MM.1S (cell line): ENCODE measurements around the gene ATN1.

Experiments
- DNase-seq: peaks from one replicate; pipeline ENCODE4 v3.0.0-alpha.2; 2015
- H2AFZ ChIP-seq: fragments of 300-600 bp; sonication (generic); 2 replicates; pipeline ENCODE4 v1.6.0; 2016; ENCODE audit warnings: antibody characterized with exemption, low read length
- H3F3A ChIP-seq: fragments of 300-600 bp; sonication (generic); 2 replicates; pipeline ENCODE4 v1.6.1; 2016; ENCODE audit warnings: mild to moderate bottlenecking, antibody characterized with exemption, low read length, moderate library complexity, mixed read lengths; ENCODE audit not compliant: insufficient read depth
- H3K27ac ChIP-seq: fragments of 300-600 bp; sonication (generic); 2 replicates; pipeline ENCODE4 v1.5.1; 2016; ENCODE audit warnings: mild to moderate bottlenecking, low read length
- H3K27me3 ChIP-seq: fragments of 300-600 bp; sonication (generic); replicated peaks from 2 replicates; pipeline ENCODE4 v1.6.0; 2016; ENCODE audit warnings: low read length; ENCODE audit not compliant: insufficient read depth
- H3K36me3 ChIP-seq: fragments of 300-600 bp; sonication (generic); replicated peaks from 2 replicates; pipeline ENCODE4 v1.6.1; 2016; ENCODE audit warnings: mild to moderate bottlenecking, low read length, mixed read lengths; ENCODE audit not compliant: insufficient read depth
- H3K4me1 ChIP-seq: fragments of 300-600 bp; sonication (generic); 2 replicates; pipeline ENCODE4 v1.6.1; 2016; ENCODE audit warnings: low read length, mixed read lengths
- H3K4me2 ChIP-seq: fragments of 300-600 bp; sonication (generic); 2 replicates; pipeline ENCODE4 v1.6.0; 2016; ENCODE audit warnings: low read depth, low read length
- H3K4me3 ChIP-seq: fragments of 300-600 bp; sonication (generic); 2 replicates; pipeline ENCODE4 v1.5.1; 2016; ENCODE audit warnings: low read length, mixed read lengths
- H3K79me2 ChIP-seq: fragments of 300-600 bp; sonication (generic); 2 replicates; pipeline ENCODE4 v1.6.1; 2016; ENCODE audit warnings: mixed run types, low read length, mixed read lengths
- H3K9ac ChIP-seq: fragments of 300-600 bp; sonication (generic); 2 replicates; pipeline ENCODE4 v1.6.1; 2016; ENCODE audit warnings: low read length, mixed read lengths
- H3K9me2 ChIP-seq: fragments of 300-600 bp; sonication (generic); replicated peaks from 2 replicates; pipeline ENCODE4 v1.6.1; 2016; ENCODE audit warnings: mild to moderate bottlenecking, low read length, mixed read lengths; ENCODE audit not compliant: insufficient read depth
- H3K9me3 ChIP-seq: fragments of 300-600 bp; sonication (generic); replicated peaks from 2 replicates; pipeline ENCODE4 v1.6.1; 2016; ENCODE audit warnings: mild to moderate bottlenecking, low read length, mixed read lengths; ENCODE audit not compliant: insufficient read depth
- H4K20me1 ChIP-seq: fragments of 300-600 bp; sonication (generic); 2 replicates; pipeline ENCODE4 v1.6.1; 2016; ENCODE audit warnings: mild to moderate bottlenecking, low read length, moderate library complexity, mixed read lengths; ENCODE audit not compliant: insufficient read depth
- EZH2 ChIP-seq: fragments of 300-600 bp; sonication (generic); optimal IDR thresholded peaks from 2 replicates; pipeline ENCODE3; 2017; ENCODE audit warnings: low read depth, mild to moderate bottlenecking, antibody characterized with exemption, low read length, mixed read lengths
- EZH2phosphoT487 ChIP-seq: fragments of 300-600 bp; sonication (generic); IDR thresholded peaks from 2 replicates; pipeline ENCODE4 v1.6.1; 2018; ENCODE audit warnings: antibody characterized with exemption, low read length
- TF ChIP-seq, protein P1 (sequence below): fragments of 300-600 bp; sonication (generic); IDR thresholded peaks from 2 replicates; pipeline ENCODE4 v1.5.1; 2016; ENCODE audit warnings: antibody characterized with exemption, low read length, mixed read lengths

Gene ATN1

DNA sequence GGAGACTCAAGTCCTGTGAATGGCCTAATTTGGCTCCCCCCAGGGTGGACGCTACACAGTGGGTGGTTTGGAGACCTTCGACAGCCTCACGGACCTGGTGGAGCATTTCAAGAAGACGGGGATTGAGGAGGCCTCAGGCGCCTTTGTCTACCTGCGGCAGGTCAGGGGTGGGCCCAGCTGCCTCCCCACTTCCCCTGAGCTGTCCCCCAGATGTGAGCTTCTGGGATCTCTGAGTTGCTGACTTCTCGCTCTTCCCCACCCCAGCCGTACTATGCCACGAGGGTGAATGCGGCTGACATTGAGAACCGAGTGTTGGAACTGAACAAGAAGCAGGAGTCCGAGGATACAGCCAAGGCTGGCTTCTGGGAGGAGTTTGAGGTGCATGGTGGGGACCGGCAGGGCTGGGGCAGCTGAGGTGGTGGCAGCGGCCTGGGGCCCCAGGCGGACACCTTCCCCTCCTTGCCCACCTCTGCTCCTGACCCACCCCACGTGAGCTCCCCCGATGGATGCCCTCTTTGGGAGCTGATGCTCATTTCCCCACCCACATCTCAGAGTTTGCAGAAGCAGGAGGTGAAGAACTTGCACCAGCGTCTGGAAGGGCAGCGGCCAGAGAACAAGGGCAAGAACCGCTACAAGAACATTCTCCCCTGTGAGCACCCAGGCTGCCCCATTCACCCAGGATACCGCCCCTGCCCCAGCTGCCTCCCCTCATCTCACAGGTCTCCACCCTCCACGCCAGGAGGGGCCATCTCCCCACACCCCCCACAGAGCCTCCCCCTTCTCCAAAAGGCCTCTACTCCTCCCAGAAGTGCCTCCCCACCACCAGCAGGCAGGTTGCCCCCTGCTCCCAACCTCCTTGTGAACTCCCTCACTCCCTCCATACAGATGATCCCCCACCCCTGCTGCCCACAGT, 27.6 kb downstream of the ATN1 start:
- DNase-seq = no peak
- no peak overlapping the region for H3K4me2 ChIP-seq
- H3K9me2 ChIP-seq = no peaks in the 10 kb centered on the region
- no peaks in the 10 kb centered on the region for H3K9me3 ChIP-seq
- no peak overlapping the region for H2AFZ ChIP-seq
- H3K4me1 ChIP-seq = peaks cover 76% of the 10 kb centered on the region
- no peaks in the 10 kb centered on the region; the same call in 1 of the 2 replicates for H3K36me3 ChIP-seq
- H4K20me1 ChIP-seq = no peaks in the 10 kb centered on the region
- H3K27ac ChIP-seq = peak overlapping the region; percentile 97; the same call in 1 of the 2 replicates
- peaks cover 52% of the 10 kb centered on the region for H3F3A ChIP-seq
- peaks cover 92% of the 10 kb centered on the region for H3K79me2 ChIP-seq
- no peaks in the 10 kb centered on the region for H3K27me3 ChIP-seq
- no peak overlapping the region for H3K4me3 ChIP-seq
- TF ChIP-seq EZH2 = no peak
- TF ChIP-seq, protein P1, sequence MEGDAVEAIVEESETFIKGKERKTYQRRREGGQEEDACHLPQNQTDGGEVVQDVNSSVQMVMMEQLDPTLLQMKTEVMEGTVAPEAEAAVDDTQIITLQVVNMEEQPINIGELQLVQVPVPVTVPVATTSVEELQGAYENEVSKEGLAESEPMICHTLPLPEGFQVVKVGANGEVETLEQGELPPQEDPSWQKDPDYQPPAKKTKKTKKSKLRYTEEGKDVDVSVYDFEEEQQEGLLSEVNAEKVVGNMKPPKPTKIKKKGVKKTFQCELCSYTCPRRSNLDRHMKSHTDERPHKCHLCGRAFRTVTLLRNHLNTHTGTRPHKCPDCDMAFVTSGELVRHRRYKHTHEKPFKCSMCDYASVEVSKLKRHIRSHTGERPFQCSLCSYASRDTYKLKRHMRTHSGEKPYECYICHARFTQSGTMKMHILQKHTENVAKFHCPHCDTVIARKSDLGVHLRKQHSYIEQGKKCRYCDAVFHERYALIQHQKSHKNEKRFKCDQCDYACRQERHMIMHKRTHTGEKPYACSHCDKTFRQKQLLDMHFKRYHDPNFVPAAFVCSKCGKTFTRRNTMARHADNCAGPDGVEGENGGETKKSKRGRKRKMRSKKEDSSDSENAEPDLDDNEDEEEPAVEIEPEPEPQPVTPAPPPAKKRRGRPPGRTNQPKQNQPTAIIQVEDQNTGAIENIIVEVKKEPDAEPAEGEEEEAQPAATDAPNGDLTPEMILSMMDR = no peak
- no peak for TF ChIP-seq EZH2phosphoT487
- H3K9ac ChIP-seq = no peak overlapping the region

DNA sequence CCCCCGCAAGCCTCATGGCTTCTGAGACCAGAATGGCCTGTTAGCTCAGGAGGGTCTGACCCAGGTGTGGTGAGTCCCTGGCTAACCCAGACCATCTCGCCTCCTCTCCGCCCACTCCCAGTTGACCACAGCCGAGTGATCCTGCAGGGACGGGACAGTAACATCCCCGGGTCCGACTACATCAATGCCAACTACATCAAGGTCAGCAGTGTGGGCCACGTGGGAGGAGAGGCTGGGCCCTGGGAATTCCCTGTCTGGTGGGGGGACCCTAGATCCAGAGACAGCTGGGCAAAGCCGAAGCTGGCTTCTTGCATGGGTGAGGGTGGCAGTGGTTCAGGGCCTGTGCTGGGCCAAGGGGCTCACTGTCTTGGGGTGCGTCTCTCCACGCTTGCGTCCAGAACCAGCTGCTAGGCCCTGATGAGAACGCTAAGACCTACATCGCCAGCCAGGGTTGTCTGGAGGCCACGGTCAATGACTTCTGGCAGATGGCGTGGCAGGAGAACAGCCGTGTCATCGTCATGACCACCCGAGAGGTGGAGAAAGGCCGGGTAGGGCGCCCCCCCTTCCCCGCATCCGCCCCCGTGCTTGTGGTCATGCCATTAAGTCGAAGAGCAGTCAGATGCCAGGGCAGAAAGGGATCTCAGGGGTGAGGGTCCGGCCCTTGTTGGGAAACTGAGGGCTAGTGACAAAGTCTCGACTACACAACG, 28.4 kb downstream of the ATN1 start:
- Histone ChIP-seq H3K36me3 (no peaks in the 10 kb centered on the region; the same call in 1 of the 2 replicates), H3K79me2 (peaks cover 92% of the 10 kb centered on the region), H3K9me2 (no peaks in the 10 kb centered on the region), H3K4me1 (peaks cover 77% of the 10 kb centered on the region), H3F3A (peaks cover 53% of the 10 kb centered on the region), H3K9me3 (no peaks in the 10 kb centered on the region), H2AFZ (no peak overlapping the region), H3K27me3 (no peaks in the 10 kb centered on the region), H3K4me3 (no peak overlapping the region), H3K9ac (no peak overlapping the region), H3K4me2 (no peak overlapping the region), H3K27ac (no peak overlapping the region; the same call in 1 of the 2 replicates), H4K20me1 (no peaks in the 10 kb centered on the region)
- TF ChIP-seq EZH2 = no peak
- no peak for DNase-seq

DNA sequence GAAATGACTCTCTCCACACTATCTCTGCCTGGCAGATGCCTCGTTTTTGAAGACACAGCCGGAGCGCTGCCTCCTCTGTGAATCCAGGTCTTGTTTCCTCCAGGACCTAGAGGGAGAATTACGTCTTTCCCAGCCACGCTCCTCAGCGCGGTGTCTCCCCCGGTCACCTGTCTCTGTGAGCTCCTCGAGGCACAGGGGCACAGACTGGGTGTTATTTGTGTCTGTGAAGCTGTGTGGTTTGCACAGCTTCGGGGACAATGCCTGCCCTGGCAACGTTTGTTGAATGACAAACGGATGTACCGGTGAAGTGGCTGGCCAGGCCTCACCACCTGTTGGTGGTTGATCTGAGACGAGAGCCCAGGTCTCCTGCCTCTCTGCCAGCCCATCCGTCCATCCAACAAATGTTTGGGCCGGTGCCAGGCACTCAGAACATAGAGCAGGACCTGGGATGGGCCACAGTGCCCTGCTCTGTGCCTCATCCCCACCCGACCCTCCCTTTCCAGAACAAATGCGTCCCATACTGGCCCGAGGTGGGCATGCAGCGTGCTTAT, 29.5 kb downstream of the ATN1 start:
- Histone ChIP-seq H3K27ac (peak overlapping the region; percentile 94; the same call in 1 of the 2 replicates), H2AFZ (no peak overlapping the region), H3K9ac (no peak overlapping the region), H3K9me3 (no peaks in the 10 kb centered on the region), H4K20me1 (no peaks in the 10 kb centered on the region), H3F3A (peaks cover 53% of the 10 kb centered on the region), H3K4me3 (no peak overlapping the region), H3K4me1 (peaks cover 87% of the 10 kb centered on the region), H3K79me2 (peaks cover 83% of the 10 kb centered on the region), H3K4me2 (no peak overlapping the region), H3K36me3 (no peaks in the 10 kb centered on the region; the same call in 1 of the 2 replicates), H3K27me3 (no peaks in the 10 kb centered on the region), H3K9me2 (no peaks in the 10 kb centered on the region)
- DNase-seq = no peak
- TF ChIP-seq EZH2phosphoT487 (no peak), EZH2 (no peak)
- TF ChIP-seq, protein P1 = no peak
